A549 (cell line): ENCODE results near the gene HSD3B2.

ENCODE experiments used
- CHD4 ChIP-seq: fragments of 200-600 bp; sonication (generic); IDR thresholded peaks from 2 replicates; pipeline ENCODE4 v1.6.1; 2016; ENCODE audit warnings: antibody characterized with exemption, mild to moderate bottlenecking, borderline replicate concordance
- JUN ChIP-seq, 2 experiments: fragments of >200 bp; sonication (Bioruptor Twin); formaldehyde crosslinking; IDR thresholded peaks; 2 replicates in 1 of 2; 3 replicates in 1 of 2; pipeline ENCODE4 v1.6.1; 2016 to 2017
- KDM1A ChIP-seq: fragments of 200-600 bp; sonication (generic); IDR thresholded peaks from 2 replicates; pipeline ENCODE4 v1.6.1; 2016; ENCODE audit warnings: low read depth, mild to moderate bottlenecking
- MYC ChIP-seq: IDR thresholded peaks from 2 replicates; pipeline ENCODE4 v1.6.1; 2012; ENCODE audit warnings: mild to moderate bottlenecking, inconsistent platforms, low read length, improper control_type of control experiment, borderline replicate concordance
- POLR2A ChIP-seq: IDR thresholded peaks from 2 replicates; pipeline ENCODE4 v1.6.1; 2012; ENCODE audit warnings: mild to moderate bottlenecking, low read length
- RCOR1 ChIP-seq: fragments of 150-350 bp; IDR thresholded peaks from 2 replicates; pipeline ENCODE4 v1.6.1; 2014; ENCODE audit warnings: antibody characterized with exemption, low read length, low read depth
- TF ChIP-seq, protein P1 (sequence below): fragments of >200 bp; sonication (Bioruptor Twin); formaldehyde crosslinking; IDR thresholded peaks from 3 replicates; pipeline ENCODE4 v1.5.1; 2016
- TF ChIP-seq, protein P2 (sequence below): IDR thresholded peaks from 2 replicates; pipeline ENCODE4 v1.6.1; 2012
- TF ChIP-seq, protein P3 (sequence below): fragments of 150-350 bp; IDR thresholded peaks from 2 replicates; pipeline ENCODE4 v1.6.1; 2014; ENCODE audit warnings: low read depth, mild to moderate bottlenecking, low read length
- TF ChIP-seq, protein P4 (sequence below): fragments of >200 bp; sonication (Bioruptor Twin); formaldehyde crosslinking; IDR thresholded peaks from 3 replicates; pipeline ENCODE4 v1.6.1; 2016

DNA sequence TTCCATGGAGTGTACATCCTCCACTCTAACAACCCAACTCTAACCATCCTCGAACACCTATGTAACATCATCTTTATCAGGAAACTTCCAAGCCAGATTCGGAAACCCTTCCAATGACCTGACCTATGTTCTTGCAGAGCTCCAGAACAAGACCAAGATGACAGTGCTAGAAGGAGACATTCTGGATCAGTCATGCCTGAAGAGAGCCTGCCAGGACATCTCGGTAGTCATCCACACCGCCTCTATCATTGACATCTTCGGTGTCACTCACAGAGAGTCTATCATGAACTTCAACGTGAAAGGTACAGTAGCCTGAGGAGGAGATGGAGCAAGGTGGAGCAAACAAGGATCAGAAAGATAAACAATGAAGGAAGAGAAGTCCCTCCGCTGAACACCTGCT, 56.0 kb downstream of the HSD3B2 start:
- TF ChIP-seq JUN (IDR thresholded peaks at IDR 0.05), result no peak
- TF ChIP-seq, protein P1, sequence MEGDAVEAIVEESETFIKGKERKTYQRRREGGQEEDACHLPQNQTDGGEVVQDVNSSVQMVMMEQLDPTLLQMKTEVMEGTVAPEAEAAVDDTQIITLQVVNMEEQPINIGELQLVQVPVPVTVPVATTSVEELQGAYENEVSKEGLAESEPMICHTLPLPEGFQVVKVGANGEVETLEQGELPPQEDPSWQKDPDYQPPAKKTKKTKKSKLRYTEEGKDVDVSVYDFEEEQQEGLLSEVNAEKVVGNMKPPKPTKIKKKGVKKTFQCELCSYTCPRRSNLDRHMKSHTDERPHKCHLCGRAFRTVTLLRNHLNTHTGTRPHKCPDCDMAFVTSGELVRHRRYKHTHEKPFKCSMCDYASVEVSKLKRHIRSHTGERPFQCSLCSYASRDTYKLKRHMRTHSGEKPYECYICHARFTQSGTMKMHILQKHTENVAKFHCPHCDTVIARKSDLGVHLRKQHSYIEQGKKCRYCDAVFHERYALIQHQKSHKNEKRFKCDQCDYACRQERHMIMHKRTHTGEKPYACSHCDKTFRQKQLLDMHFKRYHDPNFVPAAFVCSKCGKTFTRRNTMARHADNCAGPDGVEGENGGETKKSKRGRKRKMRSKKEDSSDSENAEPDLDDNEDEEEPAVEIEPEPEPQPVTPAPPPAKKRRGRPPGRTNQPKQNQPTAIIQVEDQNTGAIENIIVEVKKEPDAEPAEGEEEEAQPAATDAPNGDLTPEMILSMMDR, result no peak
- no peak for TF ChIP-seq RCOR1
- TF ChIP-seq CHD4, result no peak
- TF ChIP-seq, protein P2, sequence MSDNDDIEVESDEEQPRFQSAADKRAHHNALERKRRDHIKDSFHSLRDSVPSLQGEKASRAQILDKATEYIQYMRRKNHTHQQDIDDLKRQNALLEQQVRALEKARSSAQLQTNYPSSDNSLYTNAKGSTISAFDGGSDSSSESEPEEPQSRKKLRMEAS, result no peak
- TF ChIP-seq KDM1A, result no peak
- no peak for TF ChIP-seq MYC
- TF ChIP-seq, protein P3, sequence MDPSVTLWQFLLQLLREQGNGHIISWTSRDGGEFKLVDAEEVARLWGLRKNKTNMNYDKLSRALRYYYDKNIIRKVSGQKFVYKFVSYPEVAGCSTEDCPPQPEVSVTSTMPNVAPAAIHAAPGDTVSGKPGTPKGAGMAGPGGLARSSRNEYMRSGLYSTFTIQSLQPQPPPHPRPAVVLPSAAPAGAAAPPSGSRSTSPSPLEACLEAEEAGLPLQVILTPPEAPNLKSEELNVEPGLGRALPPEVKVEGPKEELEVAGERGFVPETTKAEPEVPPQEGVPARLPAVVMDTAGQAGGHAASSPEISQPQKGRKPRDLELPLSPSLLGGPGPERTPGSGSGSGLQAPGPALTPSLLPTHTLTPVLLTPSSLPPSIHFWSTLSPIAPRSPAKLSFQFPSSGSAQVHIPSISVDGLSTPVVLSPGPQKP, result no peak
- TF ChIP-seq POLR2A, result no peak
- TF ChIP-seq, protein P4, sequence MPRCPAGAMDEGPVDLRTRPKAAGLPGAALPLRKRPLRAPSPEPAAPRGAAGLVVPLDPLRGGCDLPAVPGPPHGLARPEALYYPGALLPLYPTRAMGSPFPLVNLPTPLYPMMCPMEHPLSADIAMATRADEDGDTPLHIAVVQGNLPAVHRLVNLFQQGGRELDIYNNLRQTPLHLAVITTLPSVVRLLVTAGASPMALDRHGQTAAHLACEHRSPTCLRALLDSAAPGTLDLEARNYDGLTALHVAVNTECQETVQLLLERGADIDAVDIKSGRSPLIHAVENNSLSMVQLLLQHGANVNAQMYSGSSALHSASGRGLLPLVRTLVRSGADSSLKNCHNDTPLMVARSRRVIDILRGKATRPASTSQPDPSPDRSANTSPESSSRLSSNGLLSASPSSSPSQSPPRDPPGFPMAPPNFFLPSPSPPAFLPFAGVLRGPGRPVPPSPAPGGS, result no peak
